ENCODE measurements around the gene PSMC2. TPM values are rescaled to one million over a fixed set of nuclear protein-coding genes. Genes with fewer than 3 reads are reported as not detected.

Gene PSMC2
- total RNA-seq, 3 donors from 2014 or later (not counting 1 experiment from before 2014, with no cell fraction given): 82.1 to 93.9 (median 88.1) TPM

DNA sequence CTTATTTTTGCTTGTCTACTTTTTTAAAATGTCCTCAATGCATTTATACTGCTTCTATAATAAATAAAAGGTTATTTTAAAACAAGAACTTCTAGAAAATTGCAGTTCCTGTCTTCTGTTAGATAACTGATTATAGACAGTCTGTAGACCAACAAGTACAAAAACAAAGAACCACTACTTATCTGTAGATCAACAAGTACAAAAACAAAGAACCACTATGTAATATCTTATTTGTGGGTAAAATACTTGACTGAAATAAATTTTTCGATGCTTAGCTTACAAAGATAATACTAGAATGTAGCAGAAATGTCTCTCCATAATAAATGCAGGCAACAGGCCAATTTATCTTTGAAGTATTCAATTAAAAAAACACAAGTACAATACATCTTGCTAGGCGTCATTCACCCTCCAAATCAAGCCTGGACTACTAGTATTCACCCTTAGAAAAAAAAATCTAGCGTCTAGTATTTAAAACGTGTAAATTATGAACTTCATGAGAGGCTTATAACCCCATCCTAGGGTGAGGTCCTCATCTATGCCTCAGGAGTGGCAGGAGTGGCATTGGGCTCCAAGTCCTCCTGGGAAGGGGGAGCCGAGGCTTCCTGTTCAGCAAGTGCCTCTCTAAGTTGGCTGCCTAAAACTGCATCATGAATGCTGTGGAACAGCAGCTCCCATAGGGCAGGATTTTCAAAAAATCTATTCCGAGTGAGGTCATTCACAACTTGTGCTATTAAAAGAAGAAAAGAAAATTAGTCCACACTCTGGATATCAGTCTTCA lies 26.6 kb downstream of the PSMC2 start:
- no peaks in the 10 kb centered on the region for H3K36me3 Mint-ChIP-seq
- H3K4me1 ChIP-seq (ENCODE audit: control insufficient read depth, insufficient read depth, low read length): no peaks in the 10 kb centered on the region
- 74% methylated on average over 6 of the region's 6 CpGs for WGBS (ENCODE audit: insufficient coverage)
- H3K27ac Mint-ChIP-seq: no peak overlapping the region
- intact Hi-C loops (cut with micrococcal nuclease): no loop called here
- no peaks in the 10 kb centered on the region for H3K9me3 Mint-ChIP-seq
- H3K4me3 ChIP-seq (ENCODE audit: low read length): no peak overlapping the region
- H3K4me1 Mint-ChIP-seq: no peaks in the 10 kb centered on the region
- no peak overlapping the region for H3K27ac ChIP-seq (ENCODE audit: low read length)
- H3K9me3 ChIP-seq (ENCODE audit: control insufficient read depth, insufficient read depth, low read length): no peaks in the 10 kb centered on the region
- H3K27me3 Mint-ChIP-seq (ENCODE audit: low read depth in 2 of 2): peaks cover 5 to 10% of the 10 kb centered on the region in 2 donors
- peaks cover 6% of the 10 kb centered on the region for H3K27me3 ChIP-seq (ENCODE audit: control insufficient read depth, insufficient read depth, low read length)
- no peak overlapping the region for H3K4me3 Mint-ChIP-seq
- TF ChIP-seq, protein P1, sequence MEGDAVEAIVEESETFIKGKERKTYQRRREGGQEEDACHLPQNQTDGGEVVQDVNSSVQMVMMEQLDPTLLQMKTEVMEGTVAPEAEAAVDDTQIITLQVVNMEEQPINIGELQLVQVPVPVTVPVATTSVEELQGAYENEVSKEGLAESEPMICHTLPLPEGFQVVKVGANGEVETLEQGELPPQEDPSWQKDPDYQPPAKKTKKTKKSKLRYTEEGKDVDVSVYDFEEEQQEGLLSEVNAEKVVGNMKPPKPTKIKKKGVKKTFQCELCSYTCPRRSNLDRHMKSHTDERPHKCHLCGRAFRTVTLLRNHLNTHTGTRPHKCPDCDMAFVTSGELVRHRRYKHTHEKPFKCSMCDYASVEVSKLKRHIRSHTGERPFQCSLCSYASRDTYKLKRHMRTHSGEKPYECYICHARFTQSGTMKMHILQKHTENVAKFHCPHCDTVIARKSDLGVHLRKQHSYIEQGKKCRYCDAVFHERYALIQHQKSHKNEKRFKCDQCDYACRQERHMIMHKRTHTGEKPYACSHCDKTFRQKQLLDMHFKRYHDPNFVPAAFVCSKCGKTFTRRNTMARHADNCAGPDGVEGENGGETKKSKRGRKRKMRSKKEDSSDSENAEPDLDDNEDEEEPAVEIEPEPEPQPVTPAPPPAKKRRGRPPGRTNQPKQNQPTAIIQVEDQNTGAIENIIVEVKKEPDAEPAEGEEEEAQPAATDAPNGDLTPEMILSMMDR (IDR thresholded peaks at IDR 0.05): no peak
- peaks cover 5% of the 10 kb centered on the region for H3K36me3 ChIP-seq (ENCODE audit: control insufficient read depth, insufficient read depth, low read length)
- ATAC-seq (no peak), DNase-seq (no peak)

DNA sequence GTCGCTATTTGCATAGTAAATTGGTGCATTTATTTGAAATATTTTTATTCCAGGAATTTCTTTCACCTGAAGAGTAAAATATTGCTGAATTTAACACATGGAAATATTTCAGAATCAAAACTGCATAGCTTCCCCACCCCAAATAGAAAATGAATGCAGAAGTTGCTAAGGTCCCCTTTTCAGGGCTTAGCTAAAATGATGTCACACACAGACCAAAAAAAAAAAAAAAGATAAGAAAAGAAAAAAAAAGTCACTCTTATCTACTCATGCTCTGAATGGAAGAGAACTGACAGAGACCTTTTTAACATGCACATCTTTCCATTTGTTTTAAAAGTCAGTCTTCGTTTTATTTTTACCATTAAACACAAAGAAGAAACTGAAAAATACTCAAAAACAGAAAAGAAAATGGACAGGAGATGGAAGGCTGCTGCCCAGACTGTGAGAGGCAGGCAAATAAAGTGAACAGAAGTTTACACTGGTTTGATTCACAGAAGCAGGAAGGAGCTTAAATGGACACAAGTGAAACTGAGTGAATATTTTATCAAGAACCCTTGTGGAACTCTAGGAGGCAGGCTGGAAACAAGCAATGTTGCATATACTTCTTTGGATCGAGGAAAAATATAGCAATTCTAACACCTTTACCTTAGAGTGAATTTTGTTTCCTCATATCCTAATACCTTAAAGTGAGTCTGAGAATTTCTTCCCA lies 32.0 kb downstream of the PSMC2 start:
- intact Hi-C loops (cut with micrococcal nuclease): no loop called here
- H3K9me3 ChIP-seq (ENCODE audit: control insufficient read depth, insufficient read depth, low read length): no peaks in the 10 kb centered on the region
- H3K27me3 ChIP-seq (ENCODE audit: control insufficient read depth, insufficient read depth, low read length): peaks cover 6% of the 10 kb centered on the region
- H3K36me3 ChIP-seq (ENCODE audit: control insufficient read depth, insufficient read depth, low read length): no peaks in the 10 kb centered on the region
- no peak overlapping the region for H3K4me3 ChIP-seq (ENCODE audit: low read length)
- WGBS (ENCODE audit: insufficient coverage): no CpG with 5 or more reads among the region's 3 CpGs
- TF ChIP-seq, protein P1 (IDR thresholded peaks at IDR 0.05): no peak
- no peak for ATAC-seq
- no peak overlapping the region for H3K27ac ChIP-seq (ENCODE audit: low read length)
- H3K27me3 Mint-ChIP-seq (ENCODE audit: low read depth in 2 of 2): peaks cover 5 to 10% of the 10 kb centered on the region in 2 donors
- no peaks in the 10 kb centered on the region for H3K9me3 Mint-ChIP-seq
- H3K4me3 Mint-ChIP-seq: no peak overlapping the region
- DNase-seq: no peak
- H3K27ac Mint-ChIP-seq: no peak overlapping the region
- H3K4me1 ChIP-seq (ENCODE audit: control insufficient read depth, insufficient read depth, low read length): no peaks in the 10 kb centered on the region
- H3K36me3 Mint-ChIP-seq: no peaks in the 10 kb centered on the region
- H3K4me1 Mint-ChIP-seq: no peaks in the 10 kb centered on the region

DNA sequence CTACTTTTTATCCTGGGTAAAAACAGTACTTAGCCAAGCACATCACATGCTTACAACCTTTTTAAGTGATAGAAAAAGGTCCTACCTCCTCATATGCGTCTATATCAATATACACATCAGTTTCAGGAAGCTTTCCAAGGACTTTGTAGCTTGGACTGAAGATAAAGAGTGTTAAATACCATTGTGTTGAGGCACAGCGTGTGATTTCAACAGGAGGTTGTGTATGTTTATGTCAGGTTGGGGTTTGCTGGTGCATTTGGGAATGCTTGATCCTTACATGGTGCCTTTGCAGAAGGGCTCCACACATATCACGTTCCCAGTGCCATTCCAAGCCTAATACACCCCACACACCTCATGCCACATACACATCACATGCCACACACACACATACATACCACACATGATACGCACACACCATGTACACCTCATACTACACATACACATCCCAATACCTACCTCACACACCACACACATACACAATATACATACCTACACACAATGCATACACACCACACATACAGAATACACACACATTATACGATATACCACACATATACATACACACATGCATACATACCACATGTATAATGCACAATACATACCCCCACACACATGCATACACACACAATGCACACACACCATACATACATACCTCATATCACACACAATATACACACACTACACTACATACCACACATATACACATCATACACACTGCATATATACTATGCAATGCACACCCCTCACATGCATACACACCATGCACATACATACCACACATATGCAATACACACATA lies 33.1 kb downstream of the PSMC2 start:
- intact Hi-C loops (cut with micrococcal nuclease): no loop called here
- no peak overlapping the region for H3K27ac ChIP-seq (ENCODE audit: low read length)
- TF ChIP-seq, protein P1 (IDR thresholded peaks at IDR 0.05): no peak
- Mint-ChIP-seq H3K27me3 (ENCODE audit: low read depth in 2 of 2) (peaks cover 5 to 10% of the 10 kb centered on the region in 2 donors), H3K4me3 (no peak overlapping the region), H3K27ac (no peak overlapping the region), H3K4me1 (no peaks in the 10 kb centered on the region), H3K9me3 (no peaks in the 10 kb centered on the region), H3K36me3 (no peaks in the 10 kb centered on the region)
- peaks cover 4% of the 10 kb centered on the region for H3K27me3 ChIP-seq (ENCODE audit: control insufficient read depth, insufficient read depth, low read length)
- 94% methylated on average over 4 of the region's 5 CpGs for WGBS (ENCODE audit: insufficient coverage)
- H3K4me1 ChIP-seq (ENCODE audit: control insufficient read depth, insufficient read depth, low read length): no peaks in the 10 kb centered on the region
- peak in 1 of 3 donors; percentile 34 for ATAC-seq
- no peaks in the 10 kb centered on the region for H3K9me3 ChIP-seq (ENCODE audit: control insufficient read depth, insufficient read depth, low read length)
- H3K36me3 ChIP-seq (ENCODE audit: control insufficient read depth, insufficient read depth, low read length): no peaks in the 10 kb centered on the region
- no peak for DNase-seq
- H3K4me3 ChIP-seq (ENCODE audit: low read length): no peak overlapping the region

All from natural killer cell (primary cell).